Uterus (tissue), 2 donors: Measurements from ENCODE around the gene TTLL3.
"Not testable (repeated sequence)": the region's sequence is repeated elsewhere in the genome, so short reads cannot be mapped to it uniquely, and the experiment has no call there.

Experiments used
- CTCF ChIP-seq, 4 experiments: fragments of 200-600 bp in 2 of 4; fragments of 450-650 bp in 2 of 4; sonication (generic) in 2 of 4; IDR thresholded peaks; one replicate each; pipeline ENCODE4 v1.5.1; 2016 to 2019; ENCODE audit warnings: antibody characterized with exemption in 4 of 4, mild to moderate bottlenecking in 2 of 4, moderate library complexity in 1 of 4
- POLR2A ChIP-seq, 2 donors: fragments of 450-650 bp; IDR thresholded peaks; one replicate each; pipeline ENCODE4 v1.6.1; 2016; ENCODE audit warnings: antibody characterized with exemption in 2 of 2, mild to moderate bottlenecking in 1 of 2, moderate library complexity in 1 of 2

GRCh38 chr3:9848860-9849259, 38.8 kb downstream of the TTLL3 start:
- not testable (repeated sequence) for TF ChIP-seq POLR2A (IDR thresholded peaks at IDR 0.05)
- TF ChIP-seq CTCF (IDR thresholded peaks at IDR 0.05) = peak; percentile 52 to 74 (median 70)
